ENCODE measurements around the gene RRAGC. TPM values are rescaled to one million over a fixed set of nuclear protein-coding genes. Genes with fewer than 3 reads are reported as not detected.

RRAGC gene
- total and polyA plus RNA-seq, 10 of the 15 experiments (the other 5 are each of a cell fraction or from before 2014, with no cell fraction given), result 5.5 to 22.1 (median 15.0) TPM

- TF ChIP-seq ZNF592 (IDR thresholded peaks at IDR 0.05) (no peak), RFX5 (IDR thresholded peaks at IDR 0.05; ENCODE audit: low read depth, low read length) (no peak)
Measured at GRCh38 chr1:38791892-38792291, 67.7 kb downstream of the RRAGC start (continued).

- Histone ChIP-seq H3K9me3 (replicated peaks; ENCODE audit: control insufficient read depth, insufficient read depth, low read length) (peaks cover 4% of the 10 kb centered on the region; the same call in 1 of the 3 replicates), H2AFZ (ENCODE audit: control insufficient read depth, low read depth, low read length) (no peak overlapping the region), H3K4me1 (ENCODE audit: control insufficient read depth, insufficient read depth, low read length) (no peaks in the 10 kb centered on the region), H3K27ac (ENCODE audit: control insufficient read depth, insufficient read depth) (no peak overlapping the region), H3K9ac (ENCODE audit: control insufficient read depth, insufficient read depth, low read length) (no peak overlapping the region), H3K4me2 (ENCODE audit: control insufficient read depth, insufficient read depth) (no peak overlapping the region), H4K20me1 (ENCODE audit: control insufficient read depth, insufficient read depth) (no peaks in the 10 kb centered on the region), H3K4me3 (no peak overlapping the region), H3K36me3 (ENCODE audit: control insufficient read depth in 2 of 2, insufficient read depth in 2 of 2, low read length in 1 of 2) (no peaks in the 10 kb centered on the region), H3K27me3 (replicated peaks in 1 of 2; ENCODE audit: control insufficient read depth in 2 of 2, insufficient read depth in 2 of 2, low read length in 1 of 2) (no peaks in the 10 kb centered on the region; a peak in 2 of 4 replicates), H3K79me2 (ENCODE audit: control insufficient read depth, insufficient read depth, low read length) (no peaks in the 10 kb centered on the region)
- no TSS peak for BruUV-seq (replicated peaks)
- RAD21 ChIA-PET (ENCODE audit: unreplicated experiment), result no interaction called here
- DNase-seq (ENCODE audit: low read depth, low spot score), result no peak
- ATAC-seq, result no peak
- CTCF ChIA-PET, result interaction anchor here (1.0 kb wide), 1 partner anchor 9 kb away, joined by 3 read pairs; no protein-coding TSS in a partner anchor
- intact Hi-C loops (cut with micrococcal nuclease; ENCODE audit: unreplicated experiment), result no loop called here
- SMC1A ChIA-PET (ENCODE audit: uncharacterized antibody, unreplicated experiment), result no interaction called here
- FAIRE-seq, result no peak
- no peak for TF ChIP-seq SP1 (IDR thresholded peaks at IDR 0.05; ENCODE audit: low read depth, low read length)
- TF ChIP-seq RELB (IDR thresholded peaks at IDR 0.05; ENCODE audit: low read depth), result no peak
- no peak for TF ChIP-seq ZNF622 (IDR thresholded peaks at IDR 0.05)
- TF ChIP-seq SREBF2 (IDR thresholded peaks at IDR 0.05; ENCODE audit: low read length), result no peak
- TF ChIP-seq PAX5 (IDR thresholded peaks at IDR 0.05; ENCODE audit: borderline replicate concordance, low read depth, low read length), result no peak
- POLR2A ChIA-PET, result no interaction called here
- in situ Hi-C loops (cut with MboI), result no loop called here
Measured at GRCh38 chr1:38791164-38791515, 68.4 kb downstream of the RRAGC start.
